T-helper 17 cell (primary cell): ENCODE results near the gene BBX. TPM values are rescaled to one million over a fixed set of nuclear protein-coding genes. Genes with fewer than 3 reads are reported as not detected.

ENCODE experiments used
- ATAC-seq: fragments of 150-1000 bp; cut with Tn5 transposase; 2 replicates; pipeline ENCODE4 v1.10.0; 2021; ENCODE audit warnings: mild to moderate bottlenecking, moderate library complexity
- DNase-seq, 3 donors: peaks; one replicate each; pipeline versions ENCODE4 v3.0.0 to v3.0.0-alpha.2; 2020 to 2021
- H3K9me3 ChIP-seq: one replicate; pipeline ENCODE4 v1.7.0; 2013; ENCODE audit warnings: low read length, mild to moderate bottlenecking; ENCODE audit not compliant: control insufficient read depth, poor library complexity, severe bottlenecking
- H3K27ac Mint-ChIP-seq: one replicate; pipeline ENCODE4 v1.8.0; 2022; ENCODE audit warnings: mild to moderate bottlenecking, moderate library complexity, mixed read lengths
- H3K27me3 Mint-ChIP-seq: one replicate; pipeline ENCODE4 v1.8.0; 2022; ENCODE audit warnings: mixed read lengths
- H3K36me3 Mint-ChIP-seq: one replicate; pipeline ENCODE4 v1.8.0; 2022; ENCODE audit warnings: low read depth, mixed read lengths
- H3K4me1 Mint-ChIP-seq: one replicate; pipeline ENCODE4 v1.8.0; 2022; ENCODE audit warnings: mild to moderate bottlenecking, mixed read lengths
- H3K4me3 Mint-ChIP-seq: one replicate; pipeline ENCODE4 v1.8.0; 2022; ENCODE audit warnings: mild to moderate bottlenecking, moderate library complexity, mixed read lengths
- total RNA-seq, 4 donors: library from RNA in 2 of 4; stranded (reverse) in 2 of 4; gene quantifications; one replicate each; pipeline ENCODE4 v1.2.3 and lab custom pipeline; 2022 to 2026

BBX gene
- total RNA-seq, 2 donors from 2014 or later, result 76.3 to 86.5 TPM

GRCh38 chr3:107621465-107621864 is 98.7 kb downstream of the BBX start:
- Mint-ChIP-seq H3K27me3 (no peaks in the 10 kb centered on the region), H3K27ac (no peak overlapping the region), H3K36me3 (peaks cover 2% of the 10 kb centered on the region), H3K4me3 (no peak overlapping the region), H3K4me1 (peaks cover 33% of the 10 kb centered on the region)
- no peaks in the 10 kb centered on the region for H3K9me3 ChIP-seq
- ATAC-seq (no peak), DNase-seq (no peak)

GRCh38 chr3:107627962-107628542 is 105.3 kb downstream of the BBX start:
- Mint-ChIP-seq H3K4me1 (peaks cover 16% of the 10 kb centered on the region), H3K27ac (no peak overlapping the region), H3K4me3 (no peak overlapping the region), H3K27me3 (no peaks in the 10 kb centered on the region), H3K36me3 (no peaks in the 10 kb centered on the region)
- no peak for DNase-seq
- ATAC-seq, result no peak
- H3K9me3 ChIP-seq, result no peaks in the 10 kb centered on the region

GRCh38 chr3:107629566-107629965 is 106.8 kb downstream of the BBX start:
- no peak overlapping the region for H3K27ac Mint-ChIP-seq
- H3K4me3 Mint-ChIP-seq, result no peak overlapping the region
- H3K27me3 Mint-ChIP-seq, result no peaks in the 10 kb centered on the region
- H3K9me3 ChIP-seq, result no peaks in the 10 kb centered on the region
- H3K36me3 Mint-ChIP-seq, result no peaks in the 10 kb centered on the region
- H3K4me1 Mint-ChIP-seq, result peaks cover 20% of the 10 kb centered on the region
- DNase-seq (no peak), ATAC-seq (no peak)

GRCh38 chr3:107630779-107631178 is 108.0 kb downstream of the BBX start:
- H3K4me1 Mint-ChIP-seq, result peaks cover 20% of the 10 kb centered on the region
- peak overlapping the region; percentile 28 for H3K4me3 Mint-ChIP-seq
- peak overlapping the region; percentile 39 for H3K27ac Mint-ChIP-seq
- no peaks in the 10 kb centered on the region for H3K36me3 Mint-ChIP-seq
- H3K9me3 ChIP-seq, result no peaks in the 10 kb centered on the region
- no peak for DNase-seq
- no peak for ATAC-seq
- no peaks in the 10 kb centered on the region for H3K27me3 Mint-ChIP-seq

- no peak for ATAC-seq
- no peak overlapping the region for H3K27ac Mint-ChIP-seq
- DNase-seq, result no peak
- H3K36me3 Mint-ChIP-seq, result no peaks in the 10 kb centered on the region
- no peak overlapping the region for H3K4me3 Mint-ChIP-seq
- H3K4me1 Mint-ChIP-seq, result peaks cover 17% of the 10 kb centered on the region
- no peaks in the 10 kb centered on the region for H3K27me3 Mint-ChIP-seq
- no peaks in the 10 kb centered on the region for H3K9me3 ChIP-seq
These were observed 109.8 kb downstream of the BBX start for GRCh38 chr3:107632576-107632975.

- Mint-ChIP-seq H3K4me3 (no peak overlapping the region), H3K4me1 (peaks cover 19% of the 10 kb centered on the region), H3K27me3 (no peaks in the 10 kb centered on the region), H3K27ac (no peak overlapping the region), H3K36me3 (peaks cover 2% of the 10 kb centered on the region)
- ATAC-seq (no peak), DNase-seq (no peak)
- no peaks in the 10 kb centered on the region for H3K9me3 ChIP-seq
These were observed 110.8 kb downstream of the BBX start for GRCh38 chr3:107633327-107634098.

- Mint-ChIP-seq H3K27me3 (no peaks in the 10 kb centered on the region), H3K36me3 (peaks cover 2% of the 10 kb centered on the region), H3K4me3 (no peak overlapping the region), H3K27ac (no peak overlapping the region), H3K4me1 (peaks cover 19% of the 10 kb centered on the region)
- H3K9me3 ChIP-seq, result no peaks in the 10 kb centered on the region
- DNase-seq (no peak), ATAC-seq (no peak)
These were observed 111.3 kb downstream of the BBX start for GRCh38 chr3:107634099-107634489.

- no peak for ATAC-seq
- H3K4me3 Mint-ChIP-seq, result no peak overlapping the region
- DNase-seq, result no peak
- peaks cover 13% of the 10 kb centered on the region for H3K4me1 Mint-ChIP-seq
- H3K36me3 Mint-ChIP-seq, result peaks cover 2% of the 10 kb centered on the region
- H3K9me3 ChIP-seq, result no peaks in the 10 kb centered on the region
- no peaks in the 10 kb centered on the region for H3K27me3 Mint-ChIP-seq
- H3K27ac Mint-ChIP-seq, result no peak overlapping the region
These were observed 114.8 kb downstream of the BBX start for GRCh38 chr3:107637416-107638183.

GRCh38 chr3:107641572-107642307 is 119.0 kb downstream of the BBX start:
- no peak overlapping the region for H3K27ac Mint-ChIP-seq
- peaks cover 2% of the 10 kb centered on the region for H3K36me3 Mint-ChIP-seq
- DNase-seq (no peak), ATAC-seq (no peak)
- no peak overlapping the region for H3K4me3 Mint-ChIP-seq
- H3K9me3 ChIP-seq, result no peaks in the 10 kb centered on the region
- H3K4me1 Mint-ChIP-seq, result peaks cover 11% of the 10 kb centered on the region
- H3K27me3 Mint-ChIP-seq, result no peaks in the 10 kb centered on the region

GRCh38 chr3:107643038-107643883 is 120.5 kb downstream of the BBX start:
- Mint-ChIP-seq H3K27ac (no peak overlapping the region), H3K4me3 (no peak overlapping the region), H3K36me3 (peaks cover 4% of the 10 kb centered on the region), H3K4me1 (peaks cover 10% of the 10 kb centered on the region), H3K27me3 (no peaks in the 10 kb centered on the region)
- no peaks in the 10 kb centered on the region for H3K9me3 ChIP-seq
- DNase-seq (no peak), ATAC-seq (peak; percentile 37)

GRCh38 chr3:107644631-107645030 is 121.9 kb downstream of the BBX start:
- H3K4me3 Mint-ChIP-seq, result no peak overlapping the region
- H3K9me3 ChIP-seq, result no peaks in the 10 kb centered on the region
- DNase-seq (no peak), ATAC-seq (no peak)
- H3K36me3 Mint-ChIP-seq, result peaks cover 6% of the 10 kb centered on the region
- peaks cover 19% of the 10 kb centered on the region for H3K4me1 Mint-ChIP-seq
- no peaks in the 10 kb centered on the region for H3K27me3 Mint-ChIP-seq
- H3K27ac Mint-ChIP-seq, result no peak overlapping the region

- H3K27ac Mint-ChIP-seq, result no peak overlapping the region
- no peaks in the 10 kb centered on the region for H3K27me3 Mint-ChIP-seq
- ATAC-seq (no peak), DNase-seq (no peak)
- H3K9me3 ChIP-seq, result no peaks in the 10 kb centered on the region
- H3K4me1 Mint-ChIP-seq, result peaks cover 29% of the 10 kb centered on the region
- peaks cover 6% of the 10 kb centered on the region for H3K36me3 Mint-ChIP-seq
- H3K4me3 Mint-ChIP-seq, result no peak overlapping the region
These were observed 128.0 kb downstream of the BBX start for GRCh38 chr3:107650788-107651187.
